Skeletal muscle tissue (tissue), 4 donors: Measurements from ENCODE around the gene EVPLL. TPM values are rescaled to one million over a fixed set of nuclear protein-coding genes. Genes with fewer than 3 reads are reported as not detected.
"Not testable (repeated sequence)": the region's sequence is repeated elsewhere in the genome, so short reads cannot be mapped to it uniquely, and the experiment has no call there.

Experiments used
- H3K27ac ChIP-seq: one replicate; pipeline ENCODE4 v1.7.0; 2013; ENCODE audit warnings: mild to moderate bottlenecking, low read depth, low read length, inconsistent platforms
- H3K27me3 ChIP-seq, 3 donors: one replicate each; pipeline ENCODE4 v1.7.0; 2013; ENCODE audit warnings: low read length in 3 of 3; ENCODE audit not compliant: control insufficient read depth in 3 of 3, insufficient read depth in 3 of 3
- H3K36me3 ChIP-seq, 3 donors: one replicate each; pipeline ENCODE4 v1.7.0; 2013; ENCODE audit warnings: low read length in 3 of 3; ENCODE audit not compliant: control insufficient read depth in 3 of 3, insufficient read depth in 3 of 3
- H3K4me1 ChIP-seq, 3 donors: one replicate each; pipeline ENCODE4 v1.7.0; 2013; ENCODE audit warnings: low read length in 3 of 3, mild to moderate bottlenecking in 3 of 3; ENCODE audit not compliant: control insufficient read depth in 3 of 3, insufficient read depth in 3 of 3
- H3K4me3 ChIP-seq, 3 donors: one replicate each; pipeline ENCODE4 v1.7.0; 2013; ENCODE audit warnings: low read length in 3 of 3
- H3K9ac ChIP-seq, 3 donors: one replicate each; pipeline ENCODE4 v1.7.0; 2013; ENCODE audit warnings: low read length in 3 of 3, mild to moderate bottlenecking in 3 of 3, moderate library complexity in 2 of 3, low read depth in 1 of 3
- H3K9me3 ChIP-seq, 3 donors: one replicate each; pipeline ENCODE4 v1.7.0; 2013; ENCODE audit warnings: low read length in 3 of 3; ENCODE audit not compliant: control insufficient read depth in 3 of 3
- total RNA-seq: library from RNA; depleted of rRNA; stranded (reverse); fragments of >200 nt; gene quantifications from one replicate; pipeline ENCODE4 v1.2.3, GENCODE V29; 2014
- donor health status: Osteomylitis.

The EVPLL gene
- total RNA-seq, 1 donor from 2014 or later: not detected

- H3K9me3 ChIP-seq: no peaks in the 10 kb centered on the region
- no peak overlapping the region for H3K4me3 ChIP-seq
- H3K27ac ChIP-seq: no peak overlapping the region
- peaks cover 0 to 2% (median 0%) of the 10 kb centered on the region in 3 donors for H3K4me1 ChIP-seq
- peaks cover 24 to 29% (median 26%) of the 10 kb centered on the region in 3 donors for H3K27me3 ChIP-seq
- no peaks in the 10 kb centered on the region for H3K36me3 ChIP-seq
- no peak overlapping the region for H3K9ac ChIP-seq
These were observed 577 bp downstream of the EVPLL start for GRCh38 chr17:18378205-18378505.

GRCh38 chr17:18378614-18379013 is 1.0 kb downstream of the EVPLL start:
- H3K9me3 ChIP-seq, H3K9ac ChIP-seq, H3K27ac ChIP-seq, H3K36me3 ChIP-seq, H3K4me3 ChIP-seq, H3K4me1 ChIP-seq: not testable (repeated sequence)
- H3K27me3 ChIP-seq: peaks cover 24 to 32% (median 26%) of the 10 kb centered on the region in 3 donors

GRCh38 chr17:18379246-18380146 is 1.9 kb downstream of the EVPLL start:
- no peaks in the 10 kb centered on the region for H3K9me3 ChIP-seq
- no peaks in the 10 kb centered on the region for H3K36me3 ChIP-seq
- H3K27me3 ChIP-seq: peaks cover 24 to 38% (median 26%) of the 10 kb centered on the region in 3 donors
- H3K4me3 ChIP-seq: no peak overlapping the region
- no peak overlapping the region for H3K9ac ChIP-seq
- H3K27ac ChIP-seq: no peak overlapping the region
- H3K4me1 ChIP-seq: peaks cover 0 to 2% (median 0%) of the 10 kb centered on the region in 3 donors

GRCh38 chr17:18380471-18381157 is 3.0 kb downstream of the EVPLL start:
- no peaks in the 10 kb centered on the region for H3K9me3 ChIP-seq
- no peaks in the 10 kb centered on the region for H3K36me3 ChIP-seq
- H3K27me3 ChIP-seq: peaks cover 24 to 38% (median 26%) of the 10 kb centered on the region in 3 donors
- peaks cover 0 to 2% (median 0%) of the 10 kb centered on the region in 3 donors for H3K4me1 ChIP-seq
- no peak overlapping the region for H3K4me3 ChIP-seq
- no peak overlapping the region for H3K27ac ChIP-seq
- H3K9ac ChIP-seq: no peak overlapping the region

- Histone ChIP-seq H3K4me1 (peaks cover 0 to 2% (median 0%) of the 10 kb centered on the region in 3 donors), H3K27ac (no peak overlapping the region), H3K36me3 (no peaks in the 10 kb centered on the region), H3K9ac (no peak overlapping the region), H3K4me3 (no peak overlapping the region), H3K27me3 (peaks cover 24 to 38% (median 26%) of the 10 kb centered on the region in 3 donors), H3K9me3 (no peaks in the 10 kb centered on the region)
These were observed 3.8 kb downstream of the EVPLL start for GRCh38 chr17:18381158-18381952.

GRCh38 chr17:18381953-18382245 is 4.3 kb downstream of the EVPLL start:
- Histone ChIP-seq H3K9me3 (no peaks in the 10 kb centered on the region), H3K27ac (no peak overlapping the region), H3K36me3 (no peaks in the 10 kb centered on the region), H3K4me1 (peaks cover 0 to 2% (median 0%) of the 10 kb centered on the region in 3 donors), H3K9ac (no peak overlapping the region), H3K27me3 (peaks cover 24 to 38% (median 26%) of the 10 kb centered on the region in 3 donors), H3K4me3 (no peak overlapping the region)

- H3K9me3 ChIP-seq: no peaks in the 10 kb centered on the region
- peaks cover 24 to 38% (median 26%) of the 10 kb centered on the region in 3 donors for H3K27me3 ChIP-seq
- no peak overlapping the region for H3K27ac ChIP-seq
- H3K4me1 ChIP-seq: peaks cover 0 to 2% (median 0%) of the 10 kb centered on the region in 3 donors
- H3K4me3 ChIP-seq: no peak overlapping the region
- H3K9ac ChIP-seq: no peak overlapping the region
- no peaks in the 10 kb centered on the region for H3K36me3 ChIP-seq
These were observed 5.0 kb downstream of the EVPLL start for GRCh38 chr17:18382441-18383078.

- not testable (repeated sequence) for H3K9ac ChIP-seq, H3K4me1 ChIP-seq, H3K9me3 ChIP-seq, H3K27ac ChIP-seq, H3K36me3 ChIP-seq, H3K4me3 ChIP-seq
- H3K27me3 ChIP-seq: peaks cover 24 to 38% (median 26%) of the 10 kb centered on the region in 3 donors
These were observed 5.5 kb downstream of the EVPLL start for GRCh38 chr17:18383079-18383481.

GRCh38 chr17:18384271-18384670 is 6.7 kb downstream of the EVPLL start:
- H3K27me3 ChIP-seq: peaks cover 24 to 38% (median 26%) of the 10 kb centered on the region in 3 donors
- not testable (repeated sequence) for H3K9ac ChIP-seq, H3K9me3 ChIP-seq, H3K36me3 ChIP-seq, H3K4me1 ChIP-seq, H3K4me3 ChIP-seq, H3K27ac ChIP-seq
